Brain microvascular endothelial cell (primary cell): ENCODE data around the gene ALK.

Experiments used
- DNase-seq: peaks from one replicate; pipeline ENCODE4 v3.0.0-alpha.2; 2020
- H3K27ac ChIP-seq: fragments of 250-450 bp; sonication (Bioruptor Pico); 2 replicates; pipeline ENCODE4 v1.5.1; 2020; ENCODE audit warnings: mild to moderate bottlenecking, moderate library complexity
- H3K27me3 ChIP-seq: fragments of 250-450 bp; sonication (Bioruptor Pico); replicated peaks from 2 replicates; pipeline ENCODE4 v1.5.1; 2020; ENCODE audit warnings: mild to moderate bottlenecking
- H3K36me3 ChIP-seq: fragments of 250-450 bp; sonication (Bioruptor Pico); replicated peaks from 2 replicates; pipeline ENCODE4 v1.5.1; 2020; ENCODE audit warnings: mild to moderate bottlenecking
- H3K4me3 ChIP-seq: 2 replicates; pipeline ENCODE4 v1.5.1; 2011; ENCODE audit warnings: low read depth, mild to moderate bottlenecking, control low read depth, low read length, moderate library complexity
- CTCF ChIP-seq: IDR thresholded peaks from 2 replicates; pipeline ENCODE4 v1.5.1; 2011; ENCODE audit warnings: low read depth, mild to moderate bottlenecking, moderate library complexity, low read length, control low read depth, inconsistent platforms; ENCODE audit errors: missing control alignments
- in situ Hi-C: cut with HindIII; loops from 2 replicates; pipeline ENCODE4 v1.10.0; 2017; ENCODE audit warnings: low sequenced_read_pairs, low pct_ligation_motif_present

ALK gene

GRCh38 chr2:29936020-29936419 lies 14.6 kb upstream of the ALK start:
- no peak for TF ChIP-seq CTCF
- H3K27ac ChIP-seq: no peak overlapping the region
- H3K36me3 ChIP-seq: no peaks in the 10 kb centered on the region
- in situ Hi-C loops: no loop called here
- no peak overlapping the region for H3K4me3 ChIP-seq
- no peaks in the 10 kb centered on the region for H3K27me3 ChIP-seq
- no peak for DNase-seq

GRCh38 chr2:29931818-29932217 lies 10.4 kb upstream of the ALK start:
- H3K4me3 ChIP-seq: no peak overlapping the region
- H3K27ac ChIP-seq: no peak overlapping the region
- H3K36me3 ChIP-seq: no peaks in the 10 kb centered on the region
- in situ Hi-C loops: no loop called here
- DNase-seq: no peak
- no peak for TF ChIP-seq CTCF
- H3K27me3 ChIP-seq: no peaks in the 10 kb centered on the region

- in situ Hi-C loops: no loop called here
- Histone ChIP-seq H3K27me3 (peaks cover 33% of the 10 kb centered on the region), H3K27ac (no peak overlapping the region), H3K36me3 (no peaks in the 10 kb centered on the region), H3K4me3 (no peak overlapping the region)
- DNase-seq: peak; percentile 62
- TF ChIP-seq CTCF: peak; percentile 94
Measured at GRCh38 chr2:29923110-29923721, 1.8 kb upstream of the ALK start.

- DNase-seq: no peak
- Histone ChIP-seq H3K4me3 (no peak overlapping the region), H3K36me3 (no peaks in the 10 kb centered on the region), H3K27me3 (peaks cover 33% of the 10 kb centered on the region), H3K27ac (no peak overlapping the region)
- TF ChIP-seq CTCF: no peak
- in situ Hi-C loops: no loop called here
Measured at GRCh38 chr2:29922605-29923004, 1.2 kb upstream of the ALK start.

GRCh38 chr2:29920631-29921559 lies 491 bp downstream of the ALK start:
- Histone ChIP-seq H3K4me3 (peak overlapping the region; percentile 34), H3K27me3 (peaks cover 33% of the 10 kb centered on the region), H3K36me3 (no peaks in the 10 kb centered on the region), H3K27ac (no peak overlapping the region)
- DNase-seq: no peak
- in situ Hi-C loops: no loop called here
- TF ChIP-seq CTCF: no peak
